Upper lobe of right lung (tissue), 1 donor: Measurements from ENCODE around the gene CHMP4A. TPM values are rescaled to one million over a fixed set of nuclear protein-coding genes. Genes with fewer than 3 reads are reported as not detected.

ENCODE experiments used
- ATAC-seq: fragments of 200-7000 bp; cut with Tn5 transposase; one replicate; pipeline ENCODE4 v1.9.1; 2020; ENCODE audit warnings: mild to moderate bottlenecking, moderate library complexity
- DNase-seq: peaks from one replicate; pipeline ENCODE4 v3.0.0-alpha.2; 2020
- H3K27ac ChIP-seq: fragments of 200-600 bp; one replicate; pipeline ENCODE4 v1.8.0; 2022
- H3K27me3 ChIP-seq: fragments of 200-600 bp; one replicate; pipeline ENCODE4 v1.8.0; 2022; ENCODE audit warnings: mild to moderate bottlenecking
- H3K36me3 ChIP-seq: fragments of 200-600 bp; one replicate; pipeline ENCODE4 v1.8.0; 2022
- H3K4me1 ChIP-seq: fragments of 200-600 bp; one replicate; pipeline ENCODE4 v1.8.0; 2022
- H3K4me3 ChIP-seq: fragments of 200-600 bp; one replicate; pipeline ENCODE4 v1.8.0; 2022; ENCODE audit warnings: mild to moderate bottlenecking
- H3K9me3 ChIP-seq: fragments of 200-600 bp; one replicate; pipeline ENCODE4 v1.8.0; 2022
- CTCF ChIP-seq: fragments of 200-600 bp; IDR thresholded peaks from one replicate; pipeline ENCODE4 v1.8.0; 2022; ENCODE audit warnings: antibody characterized with exemption
- intact Hi-C: fragments of 100-400 bp; cut with DNase I; formaldehyde crosslinking; loops from one replicate; pipeline ENCODE4 v1.11.0; 2022
- total RNA-seq: library from RNA; stranded (reverse); fragmentation: NEBNext Ultra II Directional; extraction: Animal tissue kit (Norgen Biotek cat#: 25700); gene quantifications from one replicate; pipeline ENCODE4 v1.2.1, GENCODE V29; 2021
- donor health status: DM: no; HTN: yes; CAD: no; lungs with severe emphysema.

The CHMP4A gene
- total RNA-seq, 1 donor from 2014 or later: 48.0 TPM

GRCh38 chr14:24259282-24260025 is 46.2 kb upstream of the CHMP4A start:
- Histone ChIP-seq H3K36me3 (peaks cover 9% of the 10 kb centered on the region), H3K27ac (peak overlapping the region; percentile 63), H3K27me3 (no peaks in the 10 kb centered on the region), H3K4me3 (no peak overlapping the region), H3K9me3 (no peaks in the 10 kb centered on the region), H3K4me1 (peaks cover 5% of the 10 kb centered on the region)
- ATAC-seq (peak; percentile 73), DNase-seq (peak; percentile 85)
- intact Hi-C loops: no loop called here
- no peak for TF ChIP-seq CTCF

- H3K4me3 ChIP-seq: no peak overlapping the region
- TF ChIP-seq CTCF: no peak
- H3K27me3 ChIP-seq: no peaks in the 10 kb centered on the region
- no peaks in the 10 kb centered on the region for H3K9me3 ChIP-seq
- H3K36me3 ChIP-seq: peaks cover 10% of the 10 kb centered on the region
- peaks cover 5% of the 10 kb centered on the region for H3K4me1 ChIP-seq
- peak overlapping the region; percentile 63 for H3K27ac ChIP-seq
- DNase-seq: no peak
- peak; percentile 3 for ATAC-seq
- intact Hi-C loops: no loop called here
Measured at GRCh38 chr14:24258548-24259265, 45.4 kb upstream of the CHMP4A start.

GRCh38 chr14:24258119-24258518 is 44.8 kb upstream of the CHMP4A start:
- DNase-seq: no peak
- Histone ChIP-seq H3K4me1 (peaks cover 5% of the 10 kb centered on the region), H3K27me3 (no peaks in the 10 kb centered on the region), H3K9me3 (no peaks in the 10 kb centered on the region), H3K36me3 (peaks cover 10% of the 10 kb centered on the region), H3K27ac (no peak overlapping the region), H3K4me3 (no peak overlapping the region)
- ATAC-seq: no peak
- intact Hi-C loops: no loop called here
- no peak for TF ChIP-seq CTCF

- Histone ChIP-seq H3K4me3 (no peak overlapping the region), H3K27ac (no peak overlapping the region), H3K4me1 (peaks cover 5% of the 10 kb centered on the region), H3K9me3 (no peaks in the 10 kb centered on the region), H3K36me3 (peaks cover 10% of the 10 kb centered on the region), H3K27me3 (no peaks in the 10 kb centered on the region)
- DNase-seq: no peak
- peak; percentile 22 for ATAC-seq
- TF ChIP-seq CTCF: no peak
- intact Hi-C loops: no loop called here
Measured at GRCh38 chr14:24256960-24257359, 43.7 kb upstream of the CHMP4A start.

- TF ChIP-seq CTCF: no peak
- no peaks in the 10 kb centered on the region for H3K27me3 ChIP-seq
- DNase-seq (no peak), ATAC-seq (no peak)
- H3K4me1 ChIP-seq: peaks cover 5% of the 10 kb centered on the region
- intact Hi-C loops: no loop called here
- H3K9me3 ChIP-seq: no peaks in the 10 kb centered on the region
- H3K27ac ChIP-seq: no peak overlapping the region
- no peak overlapping the region for H3K4me3 ChIP-seq
- H3K36me3 ChIP-seq: peaks cover 10% of the 10 kb centered on the region
Measured at GRCh38 chr14:24255931-24256711, 42.8 kb upstream of the CHMP4A start.
